GM18858 (cell line): ENCODE data around the gene FLNB.

Experiments used
- ATAC-seq: cut with Tn5 transposase; IDR thresholded peaks from one replicate; pipeline ENCODE4 v1.9.1; 2021; ENCODE audit not compliant: unreplicated experiment

FLNB gene

GRCh38 chr3:58102976-58103451 lies 94.8 kb downstream of the FLNB start:
- ATAC-seq = no peak

GRCh38 chr3:58104151-58104550 lies 95.9 kb downstream of the FLNB start:
- no peak for ATAC-seq

- no peak for ATAC-seq
Observed at GRCh38 chr3:58104712-58105111, 96.5 kb downstream of the FLNB start.

GRCh38 chr3:58105196-58105595 lies 97.0 kb downstream of the FLNB start:
- no peak for ATAC-seq

GRCh38 chr3:58106061-58106460 lies 97.8 kb downstream of the FLNB start:
- no peak for ATAC-seq

GRCh38 chr3:58106640-58107039 lies 98.4 kb downstream of the FLNB start:
- no peak for ATAC-seq

GRCh38 chr3:58107597-58107996 lies 99.4 kb downstream of the FLNB start:
- ATAC-seq = no peak

GRCh38 chr3:58109752-58110151 lies 101.5 kb downstream of the FLNB start:
- ATAC-seq = no peak

- ATAC-seq = peak; percentile 43
Observed at GRCh38 chr3:58111513-58112184, 103.4 kb downstream of the FLNB start.

GRCh38 chr3:58112185-58112535 lies 103.9 kb downstream of the FLNB start:
- no peak for ATAC-seq

- no peak for ATAC-seq
Observed at GRCh38 chr3:58115175-58115574, 107.0 kb downstream of the FLNB start.

GRCh38 chr3:58116161-58116955 lies 108.1 kb downstream of the FLNB start:
- ATAC-seq = peak; percentile 62

GRCh38 chr3:58116985-58117384 lies 108.8 kb downstream of the FLNB start:
- no peak for ATAC-seq

- no peak for ATAC-seq
Observed at GRCh38 chr3:58117561-58118181, 109.4 kb downstream of the FLNB start.

- no peak for ATAC-seq
Observed at GRCh38 chr3:58119186-58119585, 111.0 kb downstream of the FLNB start.

GRCh38 chr3:58120075-58120812 lies 112.0 kb downstream of the FLNB start:
- no peak for ATAC-seq

- no peak for ATAC-seq
Observed at GRCh38 chr3:58121183-58121582, 113.0 kb downstream of the FLNB start.

- no peak for ATAC-seq
Observed at GRCh38 chr3:58122936-58123700, 114.9 kb downstream of the FLNB start.

- ATAC-seq = no peak
Observed at GRCh38 chr3:58124387-58124786, 116.2 kb downstream of the FLNB start.

- no peak for ATAC-seq
Observed at GRCh38 chr3:58129041-58129770, 121.0 kb downstream of the FLNB start.
